Hepatocyte (in vitro differentiated cells): ENCODE measurements around the gene CCDC28B. TPM values are rescaled to one million over a fixed set of nuclear protein-coding genes. Genes with fewer than 3 reads are reported as not detected.

Source experiments
- DNase-seq: peaks from one replicate; pipeline ENCODE4 v3.0.0-alpha.2; 2016; ENCODE audit warnings: low spot score
- H2AFZ ChIP-seq: fragments of 200-600 bp; sonication (generic); 2 replicates; pipeline ENCODE4 v1.6.0; 2016; ENCODE audit warnings: antibody characterized with exemption, mild to moderate bottlenecking
- H3K27ac ChIP-seq: fragments of 200-600 bp; sonication (generic); 2 replicates; pipeline ENCODE4 v1.5.1; 2016; ENCODE audit warnings: mild to moderate bottlenecking
- H3K27me3 ChIP-seq: fragments of 200-600 bp; sonication (generic); 2 replicates; pipeline ENCODE4 v1.6.1; 2016
- H3K36me3 ChIP-seq: fragments of 200-600 bp; sonication (generic); replicated peaks from 2 replicates; pipeline ENCODE4 v1.5.1; 2016; ENCODE audit warnings: low read depth; ENCODE audit not compliant: insufficient read depth
- H3K4me1 ChIP-seq: fragments of 200-600 bp; sonication (generic); 2 replicates; pipeline ENCODE4 v1.5.1; 2016; ENCODE audit warnings: mild to moderate bottlenecking, moderate library complexity; ENCODE audit not compliant: insufficient read depth
- H3K4me2 ChIP-seq: fragments of 200-600 bp; sonication (generic); 2 replicates; pipeline ENCODE4 v1.6.0; 2016
- H3K4me3 ChIP-seq: fragments of 200-600 bp; sonication (generic); 2 replicates; pipeline ENCODE4 v1.5.1; 2016; ENCODE audit warnings: mild to moderate bottlenecking
- H3K79me2 ChIP-seq: fragments of 200-600 bp; sonication (generic); 2 replicates; pipeline ENCODE4 v1.6.0; 2017; ENCODE audit warnings: mild to moderate bottlenecking
- H3K9me2 ChIP-seq: fragments of 200-600 bp; sonication (generic); replicated peaks from 2 replicates; pipeline ENCODE4 v1.6.0; 2017; ENCODE audit warnings: mild to moderate bottlenecking; ENCODE audit not compliant: insufficient read depth
- H3K9me3 ChIP-seq: fragments of 200-600 bp; sonication (generic); 2 replicates; pipeline ENCODE4 v1.5.1; 2016; ENCODE audit warnings: low read depth, mild to moderate bottlenecking
- H4K20me1 ChIP-seq: fragments of 200-600 bp; sonication (generic); 2 replicates; pipeline ENCODE4 v1.6.0; 2016; ENCODE audit warnings: mild to moderate bottlenecking; ENCODE audit not compliant: insufficient read depth, poor library complexity, severe bottlenecking
- CTCF ChIP-seq: fragments of 200-600 bp; sonication (generic); IDR thresholded peaks from 2 replicates; pipeline ENCODE4 v1.5.1; 2016; ENCODE audit warnings: antibody characterized with exemption, mild to moderate bottlenecking; ENCODE audit not compliant: poor library complexity
- EZH2 ChIP-seq: fragments of 200-600 bp; sonication (generic); IDR thresholded peaks from 2 replicates; pipeline ENCODE4 v1.6.1; 2016; ENCODE audit warnings: antibody characterized with exemption, mild to moderate bottlenecking, borderline replicate concordance
- EZH2phosphoT487 ChIP-seq: fragments of 200-600 bp; sonication (generic); IDR thresholded peaks from one replicate; pipeline ENCODE4 v1.6.1; 2018; ENCODE audit warnings: antibody characterized with exemption, mild to moderate bottlenecking, low read depth, moderate library complexity; ENCODE audit not compliant: unreplicated experiment, severe bottlenecking
- WGBS: methylation state at CpG from one replicate; pipeline ENCODE4 v1.1.6; 2016; ENCODE audit warnings: low lambda C conversion rate; ENCODE audit errors: missing lambda C conversion rate; 5-methylcytosine and 5-hydroxymethylcytosine counted together
- polyA plus RNA-seq: library from polyadenylated mRNA; unstranded; fragments of >200 nt; fragmentation: Nextera tagmentation; extraction: Ambion mirVana; gene quantifications from 2 replicates; pipeline ENCODE4 v1.2.1, GENCODE V29; 2016
- total RNA-seq: library from RNA; depleted of rRNA; stranded (reverse); fragments of >200 nt; gene quantifications from 2 replicates; pipeline ENCODE4 v1.2.3, GENCODE V29; 2014

The CCDC28B gene
- total RNA-seq = 12.9 and 15.8 TPM in 2 replicates
- polyA plus RNA-seq = 28.5 and 29.5 TPM in 2 replicates

- no peaks in the 10 kb centered on the region for H3K9me2 ChIP-seq
- no peak for TF ChIP-seq EZH2
- peak within 1 kb of the TSS; percentile 82 for H3K27ac ChIP-seq
- no peaks in the 10 kb centered on the region for H3K36me3 ChIP-seq
- no peaks in the 10 kb centered on the region for H3K4me1 ChIP-seq
- H3K4me2 ChIP-seq = peak within 1 kb of the TSS; percentile 97
- H4K20me1 ChIP-seq = no peaks in the 10 kb centered on the region
- no peaks in the 10 kb centered on the region for H3K79me2 ChIP-seq
- H2AFZ ChIP-seq = peak within 1 kb of the TSS; percentile 84
- H3K9me3 ChIP-seq = no peaks in the 10 kb centered on the region
- WGBS = under 1% methylated on average over 34 of the region's 34 CpGs
- H3K27me3 ChIP-seq = no peaks in the 10 kb centered on the region
- H3K4me3 ChIP-seq = peak within 1 kb of the TSS; percentile 31
- peak; percentile 73 for DNase-seq
Measured at GRCh38 chr1:32200226-32201010, at the start of gene CCDC28B. TSS of gene CCDC28B (plus strand) at chr1:32200595. CDS start at chr1:32201936, 1,341 bp downstream.

- Histone ChIP-seq H2AFZ (no peak overlapping the region), H3K4me1 (no peaks in the 10 kb centered on the region), H3K9me3 (no peaks in the 10 kb centered on the region), H4K20me1 (peaks cover 43% of the 10 kb centered on the region), H3K9me2 (no peaks in the 10 kb centered on the region), H3K4me2 (peak overlapping the region; percentile 16), H3K79me2 (peaks cover 94% of the 10 kb centered on the region), H3K27me3 (no peaks in the 10 kb centered on the region), H3K36me3 (no peaks in the 10 kb centered on the region), H3K4me3 (no peak overlapping the region), H3K27ac (no peak overlapping the region)
- WGBS = 63% methylated on average over 9 of the region's 9 CpGs
- no peak for DNase-seq
- TF ChIP-seq EZH2 (no peak), CTCF (no peak), EZH2phosphoT487 (no peak)
Measured at GRCh38 chr1:32150847-32151246, 49.5 kb upstream of the CCDC28B start.

- Histone ChIP-seq H3K36me3 (no peaks in the 10 kb centered on the region), H3K4me3 (no peak overlapping the region), H3K9me3 (no peaks in the 10 kb centered on the region), H3K4me2 (peak overlapping the region; percentile 16), H3K27ac (no peak overlapping the region), H4K20me1 (peaks cover 39% of the 10 kb centered on the region), H3K79me2 (peaks cover 91% of the 10 kb centered on the region), H3K27me3 (no peaks in the 10 kb centered on the region), H2AFZ (no peak overlapping the region), H3K9me2 (no peaks in the 10 kb centered on the region), H3K4me1 (no peaks in the 10 kb centered on the region)
- DNase-seq = peak; percentile 40
- TF ChIP-seq EZH2phosphoT487 = no peak
- TF ChIP-seq EZH2 = no peak
- TF ChIP-seq CTCF = no peak
- WGBS = 44% methylated on average over 5 of the region's 5 CpGs
Measured at GRCh38 chr1:32151319-32151787, 49.0 kb upstream of the CCDC28B start.

GRCh38 chr1:32159189-32159588 is 41.2 kb upstream of the CCDC28B start:
- H2AFZ ChIP-seq = no peak overlapping the region
- no peaks in the 10 kb centered on the region for H3K27me3 ChIP-seq
- H3K4me3 ChIP-seq = no peak overlapping the region
- H3K36me3 ChIP-seq = peaks cover 4% of the 10 kb centered on the region
- DNase-seq = no peak
- 81% methylated on average over 3 of the region's 3 CpGs for WGBS
- peaks cover 3% of the 10 kb centered on the region for H4K20me1 ChIP-seq
- H3K79me2 ChIP-seq = peaks cover 23% of the 10 kb centered on the region
- no peaks in the 10 kb centered on the region for H3K9me2 ChIP-seq
- TF ChIP-seq EZH2 (no peak), EZH2phosphoT487 (no peak), CTCF (no peak)
- no peaks in the 10 kb centered on the region for H3K9me3 ChIP-seq
- H3K27ac ChIP-seq = no peak overlapping the region
- H3K4me1 ChIP-seq = no peaks in the 10 kb centered on the region
- H3K4me2 ChIP-seq = no peak overlapping the region
